NCI-H446 (cell line): ENCODE data around the gene RAB10.

Experiments used
- DNase-seq, 2 experiments: peaks; one replicate each; lab custom pipeline; 2025; lab: John Stamatoyannopoulos, UW

The RAB10 gene

DNA sequence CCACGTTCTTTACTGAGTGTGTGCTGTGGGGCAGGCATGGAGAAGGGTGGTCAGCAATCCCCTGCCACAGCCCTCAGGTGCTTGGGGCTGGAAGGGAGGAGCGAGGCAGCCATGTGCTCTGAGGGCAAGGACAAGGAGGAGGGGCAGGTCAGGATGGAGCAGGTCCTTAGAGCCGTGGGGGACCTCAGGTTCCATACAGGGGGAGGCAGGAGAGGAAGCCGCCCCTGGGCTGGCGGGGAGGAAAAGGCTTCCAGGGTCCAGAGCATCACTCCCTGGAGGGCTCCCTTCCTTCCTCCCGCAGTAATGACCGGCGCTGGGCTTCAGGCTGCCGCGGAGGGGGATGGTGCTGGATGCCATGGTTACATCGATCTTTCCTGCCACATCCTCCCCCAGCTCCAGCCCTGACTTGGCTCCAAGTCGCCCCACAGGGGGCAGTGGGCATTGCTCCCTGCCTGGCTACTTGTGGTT lies 145.6 kb downstream of the RAB10 start:
- DNase-seq, result no peak

DNA sequence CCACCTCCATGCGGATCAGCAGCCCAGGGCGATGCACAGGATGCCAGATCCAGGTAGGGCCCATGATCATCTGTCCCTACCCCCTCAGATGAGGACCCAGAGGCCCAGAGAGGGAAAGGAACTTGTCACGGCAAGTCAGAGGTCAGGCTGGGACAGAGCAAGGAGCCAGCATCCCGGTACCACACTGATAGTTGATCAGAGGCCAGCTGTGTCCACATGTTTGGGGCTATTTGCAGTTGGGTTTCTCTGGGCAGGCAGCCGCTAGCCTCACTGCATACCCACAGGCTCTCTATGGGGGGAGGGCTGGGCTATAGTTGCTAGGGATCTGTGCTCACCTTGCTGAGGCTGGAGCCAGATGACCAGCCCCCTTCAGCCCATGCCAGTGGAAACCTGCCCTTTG lies 148.6 kb downstream of the RAB10 start:
- no peak for DNase-seq

DNA sequence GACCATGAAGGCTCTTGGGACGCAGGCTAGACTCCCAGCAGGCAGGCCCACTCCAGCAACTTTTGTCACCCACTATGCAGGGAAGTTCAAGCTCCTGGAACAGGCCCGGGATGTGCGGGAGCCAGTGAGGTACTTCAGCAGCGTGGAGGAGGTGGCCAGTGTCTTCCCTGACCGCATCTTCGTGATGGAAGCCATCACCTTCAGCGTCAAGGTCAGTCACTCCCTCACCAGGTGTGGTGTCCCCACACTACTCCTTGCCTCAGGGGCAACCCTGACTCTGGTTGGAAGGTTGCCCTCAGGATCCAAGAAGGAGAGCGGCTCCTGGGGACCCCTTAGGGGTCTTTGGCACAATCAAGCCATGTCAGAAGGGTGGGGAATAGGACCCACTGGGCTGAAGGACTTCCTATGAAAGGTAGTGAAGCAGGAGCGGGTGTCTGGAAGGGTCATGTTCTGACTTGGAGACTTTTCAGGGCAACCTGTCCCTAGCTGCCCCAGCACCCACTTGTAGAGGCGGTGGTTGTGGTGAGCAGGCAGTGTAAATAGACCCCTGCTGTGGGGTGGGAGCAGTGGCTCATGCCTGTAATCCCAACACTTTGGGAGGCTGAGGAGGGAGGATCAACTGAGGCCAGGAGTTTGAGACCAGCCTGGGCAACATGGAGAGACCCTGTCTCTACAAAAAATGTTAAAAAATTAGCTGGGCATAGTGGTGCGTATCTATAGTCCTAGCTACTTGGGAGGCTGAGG lies 149.2 kb downstream of the RAB10 start:
- DNase-seq, result no peak

DNA sequence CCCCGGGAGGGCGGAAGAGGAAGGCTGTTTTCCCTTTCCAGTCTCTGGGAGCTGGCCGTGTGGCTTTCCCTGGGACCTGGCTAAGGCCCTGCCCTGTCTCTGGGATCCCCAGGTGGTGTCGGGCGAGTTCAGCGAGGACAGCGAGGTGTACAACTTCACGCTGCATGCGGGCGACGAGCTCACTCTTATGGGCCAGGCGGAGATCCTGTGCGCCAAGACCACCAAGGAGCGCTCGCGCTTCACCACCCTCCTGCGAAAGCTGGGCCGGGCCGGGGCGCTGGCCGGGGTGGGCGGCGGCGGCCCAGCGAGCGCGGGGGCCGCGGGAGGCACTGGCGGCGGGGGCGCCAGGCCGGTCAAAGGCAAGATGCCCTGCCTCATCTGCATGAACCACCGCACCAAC lies 150.2 kb downstream of the RAB10 start:
- no peak for DNase-seq

DNA sequence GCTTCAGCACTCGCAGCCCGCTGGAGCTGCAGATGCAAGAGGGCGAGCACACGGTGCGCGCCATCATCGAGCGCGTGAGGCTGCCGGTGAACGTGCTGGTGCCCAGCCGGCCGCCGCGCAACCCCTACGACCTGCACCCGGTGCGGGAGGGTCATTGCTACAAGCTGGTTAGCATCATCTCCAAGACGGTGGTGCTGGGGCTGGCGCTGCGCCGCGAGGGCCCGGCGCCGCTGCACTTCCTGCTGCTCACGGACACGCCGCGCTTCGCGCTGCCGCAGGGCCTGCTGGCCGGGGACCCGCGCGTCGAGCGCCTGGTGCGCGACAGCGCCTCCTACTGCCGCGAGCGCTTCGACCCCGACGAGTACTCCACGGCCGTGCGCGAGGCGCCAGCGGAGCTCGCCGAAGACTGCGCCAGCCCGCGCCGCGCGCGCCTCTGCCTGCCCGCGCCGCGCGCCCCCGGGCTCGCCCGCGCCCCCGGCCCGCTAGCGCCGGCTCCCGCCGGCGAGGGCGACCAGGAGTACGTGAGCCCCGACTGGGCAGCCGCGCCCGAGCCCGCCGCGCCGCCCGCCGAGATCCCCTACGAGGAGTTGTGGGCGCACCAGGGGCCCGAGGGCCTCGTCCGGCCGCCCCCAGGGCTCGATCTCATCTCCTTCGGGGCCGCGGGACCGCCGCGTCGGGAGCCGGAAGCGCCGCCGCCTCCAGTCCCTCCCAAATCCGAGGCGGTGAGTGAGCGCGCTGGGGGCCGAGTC lies 150.8 kb downstream of the RAB10 start:
- DNase-seq, result no peak

DNA sequence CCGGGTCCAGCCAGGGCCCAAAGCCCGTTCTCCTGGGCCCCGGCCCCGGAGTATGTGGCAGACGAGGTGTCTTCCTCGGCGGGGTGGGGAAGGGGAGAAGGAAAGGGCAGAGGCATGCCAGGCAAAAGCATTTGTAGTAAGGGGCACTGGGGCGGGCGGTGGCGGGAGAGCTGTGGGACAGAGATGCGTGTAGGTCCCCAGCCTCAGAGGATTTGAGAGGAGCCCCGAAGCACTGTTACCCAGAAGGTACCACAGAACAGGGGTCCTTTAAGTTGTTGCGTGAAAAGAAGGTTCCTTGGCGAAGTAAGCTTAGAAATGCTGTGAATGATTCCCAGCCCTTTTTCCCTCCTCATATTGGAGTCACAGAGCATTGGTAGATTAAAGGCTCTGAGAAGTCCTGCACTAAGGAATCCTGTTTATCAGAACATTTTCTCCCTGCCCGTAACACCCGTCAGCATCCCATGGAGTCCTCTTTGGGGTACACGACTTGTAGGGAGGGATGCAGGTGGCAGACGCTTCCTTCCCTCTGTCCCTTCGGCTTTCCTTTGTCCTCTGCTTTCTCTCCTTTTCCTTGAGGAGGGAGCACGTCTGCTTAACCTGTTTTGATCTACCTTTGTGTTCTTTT lies 151.5 kb downstream of the RAB10 start:
- no peak for DNase-seq

DNA sequence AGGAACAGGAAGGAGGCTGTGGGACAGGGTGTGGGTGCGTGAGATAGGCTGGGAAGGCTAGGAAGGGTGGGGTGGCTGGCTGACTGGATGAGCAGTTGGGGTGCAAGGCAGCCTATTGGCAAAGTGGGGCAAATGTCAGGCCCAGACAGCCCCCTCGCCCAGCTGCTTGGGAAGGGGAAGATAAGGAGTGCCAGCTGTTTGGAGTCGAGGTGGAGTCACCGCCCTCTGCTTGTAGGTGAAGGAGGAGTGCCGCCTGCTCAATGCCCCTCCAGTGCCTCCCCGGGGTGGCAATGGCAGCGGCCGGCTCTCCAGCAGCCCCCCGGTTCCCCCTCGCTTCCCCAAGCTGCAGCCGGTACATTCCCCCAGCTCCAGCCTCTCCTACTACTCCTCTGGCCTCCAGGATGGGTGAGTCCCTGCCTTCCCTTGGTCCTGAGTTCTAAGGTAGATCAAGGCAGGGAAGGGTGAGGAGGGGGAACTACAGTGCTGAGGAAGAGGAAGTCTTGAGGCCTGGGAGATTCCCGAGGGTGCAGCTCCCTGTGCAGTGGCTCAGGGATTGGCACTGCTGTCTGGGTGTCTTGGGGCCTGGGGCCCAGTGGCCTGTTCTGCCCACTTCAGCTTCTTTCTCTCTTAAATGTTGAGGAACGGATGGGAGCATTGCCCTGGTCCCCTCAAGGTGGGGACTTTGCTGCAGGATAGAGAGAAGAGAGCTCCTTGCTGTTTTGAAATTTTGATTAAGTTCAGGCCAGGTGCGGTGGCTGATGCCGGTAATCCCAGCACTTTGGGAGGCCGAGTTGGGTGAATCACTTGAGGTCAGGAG lies 152.3 kb downstream of the RAB10 start:
- DNase-seq, result no peak
